ENCODE results near the gene UBE2E1.

DNA sequence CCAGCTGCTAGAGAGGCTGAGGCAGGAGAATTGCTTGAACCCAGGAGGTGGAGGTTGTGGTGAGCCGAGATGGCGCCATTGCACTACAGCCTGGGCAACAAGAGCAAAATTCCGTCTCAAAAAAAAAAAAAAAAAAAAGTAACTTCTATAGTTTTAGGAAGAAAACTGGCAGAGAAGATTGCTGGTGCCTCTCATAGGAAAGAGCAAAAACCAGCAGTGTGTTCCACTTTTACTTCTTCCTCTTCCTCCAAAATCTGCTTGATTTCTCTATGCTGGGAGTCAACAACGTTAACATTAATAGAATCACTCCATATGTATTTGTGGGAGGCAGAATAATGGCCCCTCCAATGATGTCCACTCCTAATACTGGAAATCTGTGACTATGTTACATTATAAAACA, 126.8 kb downstream of the UBE2E1 start:
- no peak for TF ChIP-seq POLR2AphosphoS5 (IDR thresholded peaks at IDR 0.05; ENCODE audit: insufficient read depth in 1 of 2, low read depth in 1 of 2)
- TF ChIP-seq, protein P1, sequence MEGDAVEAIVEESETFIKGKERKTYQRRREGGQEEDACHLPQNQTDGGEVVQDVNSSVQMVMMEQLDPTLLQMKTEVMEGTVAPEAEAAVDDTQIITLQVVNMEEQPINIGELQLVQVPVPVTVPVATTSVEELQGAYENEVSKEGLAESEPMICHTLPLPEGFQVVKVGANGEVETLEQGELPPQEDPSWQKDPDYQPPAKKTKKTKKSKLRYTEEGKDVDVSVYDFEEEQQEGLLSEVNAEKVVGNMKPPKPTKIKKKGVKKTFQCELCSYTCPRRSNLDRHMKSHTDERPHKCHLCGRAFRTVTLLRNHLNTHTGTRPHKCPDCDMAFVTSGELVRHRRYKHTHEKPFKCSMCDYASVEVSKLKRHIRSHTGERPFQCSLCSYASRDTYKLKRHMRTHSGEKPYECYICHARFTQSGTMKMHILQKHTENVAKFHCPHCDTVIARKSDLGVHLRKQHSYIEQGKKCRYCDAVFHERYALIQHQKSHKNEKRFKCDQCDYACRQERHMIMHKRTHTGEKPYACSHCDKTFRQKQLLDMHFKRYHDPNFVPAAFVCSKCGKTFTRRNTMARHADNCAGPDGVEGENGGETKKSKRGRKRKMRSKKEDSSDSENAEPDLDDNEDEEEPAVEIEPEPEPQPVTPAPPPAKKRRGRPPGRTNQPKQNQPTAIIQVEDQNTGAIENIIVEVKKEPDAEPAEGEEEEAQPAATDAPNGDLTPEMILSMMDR (IDR thresholded peaks at IDR 0.05), result no peak
